Right lobe of liver (tissue), 4 donors: Measurements from ENCODE around the gene RAD9B.

ENCODE experiments used
- POLR2A ChIP-seq: fragments of 450-650 bp; IDR thresholded peaks from one replicate; pipeline ENCODE4 v1.6.1; 2017; ENCODE audit warnings: antibody characterized with exemption, mild to moderate bottlenecking
- TF ChIP-seq, protein P1 (sequence below), 4 donors: fragments of 200-600 bp in 3 of 4; fragments of 450-650 bp in 1 of 4; IDR thresholded peaks; one replicate each; pipeline versions ENCODE4 v1.5.1 to v1.8.0; 2016 to 2022; ENCODE audit warnings: antibody characterized with exemption in 4 of 4, mild to moderate bottlenecking in 2 of 4
- donor health status: DM: no; HTN: no; CAD: no.
- donor health status: DM: no; HTN: no; CAD: no.
- donor health status: DM: no; HTN: yes; CAD: no.

DNA sequence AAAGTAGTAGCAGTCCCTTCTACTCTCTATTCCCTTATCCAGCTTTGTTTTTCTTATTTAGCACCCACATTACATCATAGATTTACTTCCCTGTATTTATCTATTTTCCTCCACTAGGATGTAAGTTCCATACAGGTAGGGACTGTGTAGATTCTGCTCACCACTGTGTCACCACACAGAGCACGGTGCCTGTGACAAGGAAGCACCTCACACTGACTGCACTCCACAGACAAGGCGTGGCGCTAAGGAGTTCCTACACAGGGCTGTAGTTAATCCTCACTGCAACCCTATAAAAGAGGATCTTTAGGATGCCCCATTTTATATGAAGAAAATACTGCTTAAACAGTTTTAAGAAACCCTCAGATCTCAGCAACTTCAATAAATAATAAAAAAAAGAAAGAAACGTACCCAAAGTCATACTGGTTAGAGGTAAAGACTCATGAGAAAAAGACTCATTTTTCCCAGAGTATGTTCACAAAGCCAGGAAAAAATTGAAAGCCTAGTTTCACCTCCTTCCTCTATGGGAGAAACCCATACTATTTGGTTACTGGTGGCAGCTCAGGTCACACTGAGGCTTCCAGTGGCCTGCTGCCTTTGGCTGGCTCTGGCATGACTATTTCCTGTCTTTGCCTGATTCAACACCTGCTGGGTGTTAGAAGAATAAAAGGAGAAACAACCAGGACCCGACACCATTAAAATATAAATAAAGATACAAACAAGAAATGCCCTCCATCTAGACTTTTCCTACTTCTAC lies 36.9 kb downstream of the RAD9B start:
- TF ChIP-seq, protein P1, sequence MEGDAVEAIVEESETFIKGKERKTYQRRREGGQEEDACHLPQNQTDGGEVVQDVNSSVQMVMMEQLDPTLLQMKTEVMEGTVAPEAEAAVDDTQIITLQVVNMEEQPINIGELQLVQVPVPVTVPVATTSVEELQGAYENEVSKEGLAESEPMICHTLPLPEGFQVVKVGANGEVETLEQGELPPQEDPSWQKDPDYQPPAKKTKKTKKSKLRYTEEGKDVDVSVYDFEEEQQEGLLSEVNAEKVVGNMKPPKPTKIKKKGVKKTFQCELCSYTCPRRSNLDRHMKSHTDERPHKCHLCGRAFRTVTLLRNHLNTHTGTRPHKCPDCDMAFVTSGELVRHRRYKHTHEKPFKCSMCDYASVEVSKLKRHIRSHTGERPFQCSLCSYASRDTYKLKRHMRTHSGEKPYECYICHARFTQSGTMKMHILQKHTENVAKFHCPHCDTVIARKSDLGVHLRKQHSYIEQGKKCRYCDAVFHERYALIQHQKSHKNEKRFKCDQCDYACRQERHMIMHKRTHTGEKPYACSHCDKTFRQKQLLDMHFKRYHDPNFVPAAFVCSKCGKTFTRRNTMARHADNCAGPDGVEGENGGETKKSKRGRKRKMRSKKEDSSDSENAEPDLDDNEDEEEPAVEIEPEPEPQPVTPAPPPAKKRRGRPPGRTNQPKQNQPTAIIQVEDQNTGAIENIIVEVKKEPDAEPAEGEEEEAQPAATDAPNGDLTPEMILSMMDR (IDR thresholded peaks at IDR 0.05), result no peak
- TF ChIP-seq POLR2A, result no peak
